GM18526 (cell line): ENCODE data around the gene C1orf21.

Experiments
- POLR2A ChIP-seq: IDR thresholded peaks from 3 replicates; pipeline ENCODE4 v1.6.1; 2011; ENCODE audit not compliant: insufficient read length; ENCODE audit errors: extremely low read depth

The C1orf21 gene

GRCh38 chr1:184395937-184396480, 9.2 kb downstream of the C1orf21 start:
- no peak for TF ChIP-seq POLR2A

GRCh38 chr1:184399192-184399847, 12.5 kb downstream of the C1orf21 start:
- no peak for TF ChIP-seq POLR2A

GRCh38 chr1:184403961-184404726, 17.3 kb downstream of the C1orf21 start:
- TF ChIP-seq POLR2A = no peak

- TF ChIP-seq POLR2A = no peak
Measured at GRCh38 chr1:184404727-184405027, 17.8 kb downstream of the C1orf21 start.

- no peak for TF ChIP-seq POLR2A
Measured at GRCh38 chr1:184405094-184405800, 18.4 kb downstream of the C1orf21 start.

- no peak for TF ChIP-seq POLR2A
Measured at GRCh38 chr1:184405801-184406142, 18.9 kb downstream of the C1orf21 start.

- TF ChIP-seq POLR2A = no peak
Measured at GRCh38 chr1:184406479-184406878, 19.6 kb downstream of the C1orf21 start.

GRCh38 chr1:184407816-184408510, 21.1 kb downstream of the C1orf21 start:
- no peak for TF ChIP-seq POLR2A

- TF ChIP-seq POLR2A = no peak
Measured at GRCh38 chr1:184408580-184408979, 21.8 kb downstream of the C1orf21 start.

- TF ChIP-seq POLR2A = no peak
Measured at GRCh38 chr1:184409011-184409410, 22.2 kb downstream of the C1orf21 start.

- no peak for TF ChIP-seq POLR2A
Measured at GRCh38 chr1:184412472-184412871, 25.6 kb downstream of the C1orf21 start.

GRCh38 chr1:184416481-184416880, 29.7 kb downstream of the C1orf21 start:
- TF ChIP-seq POLR2A = no peak

- TF ChIP-seq POLR2A = no peak
Measured at GRCh38 chr1:184416946-184417345, 30.1 kb downstream of the C1orf21 start.

GRCh38 chr1:184417916-184418315, 31.1 kb downstream of the C1orf21 start:
- no peak for TF ChIP-seq POLR2A

- TF ChIP-seq POLR2A = no peak
Measured at GRCh38 chr1:184418652-184419349, 32.0 kb downstream of the C1orf21 start.
